Measurements from ENCODE around the gene C1QL3.
A peak's percentile ranks its signal among the peaks of the same experiment; 100 is the strongest.

The C1QL3 gene

GRCh38 chr10:16529853-16530252 is 8.2 kb upstream of the C1QL3 start:
- TF ChIP-seq POLR2A (IDR thresholded peaks at IDR 0.05; ENCODE audit: low read depth, low read length) (no peak), TAF1 (IDR thresholded peaks at IDR 0.05; ENCODE audit: borderline replicate concordance, low read depth, low read length) (no peak), POLR2AphosphoS5 (IDR thresholded peaks at IDR 0.05; ENCODE audit: low read depth, low read length) (no peak)
- FAIRE-seq, result no peak
- DNase-seq (ENCODE audit: insufficient read length), result no peak

DNA sequence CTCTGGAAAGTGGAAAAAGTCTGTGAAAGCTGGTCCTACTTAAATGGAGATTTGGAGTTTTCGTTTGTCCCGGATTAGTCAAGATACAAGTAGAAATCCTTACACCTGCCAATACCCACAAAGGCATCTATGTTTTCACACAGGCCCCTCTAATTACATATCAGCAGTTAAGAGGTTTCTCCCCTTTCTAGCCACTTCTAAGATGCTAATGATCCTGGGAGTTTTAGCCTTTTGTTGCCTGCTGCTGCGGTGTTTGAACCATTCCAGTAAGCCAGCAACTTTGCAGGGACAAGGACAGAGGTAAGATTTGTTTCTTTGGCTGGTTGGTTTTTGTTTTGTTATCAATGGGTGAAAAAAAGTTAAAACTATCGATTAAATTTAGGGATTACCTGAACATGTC is 5.8 kb upstream of the C1QL3 start:
- DNase-seq (ENCODE audit: insufficient read length) (no peak), FAIRE-seq (no peak)

DNA sequence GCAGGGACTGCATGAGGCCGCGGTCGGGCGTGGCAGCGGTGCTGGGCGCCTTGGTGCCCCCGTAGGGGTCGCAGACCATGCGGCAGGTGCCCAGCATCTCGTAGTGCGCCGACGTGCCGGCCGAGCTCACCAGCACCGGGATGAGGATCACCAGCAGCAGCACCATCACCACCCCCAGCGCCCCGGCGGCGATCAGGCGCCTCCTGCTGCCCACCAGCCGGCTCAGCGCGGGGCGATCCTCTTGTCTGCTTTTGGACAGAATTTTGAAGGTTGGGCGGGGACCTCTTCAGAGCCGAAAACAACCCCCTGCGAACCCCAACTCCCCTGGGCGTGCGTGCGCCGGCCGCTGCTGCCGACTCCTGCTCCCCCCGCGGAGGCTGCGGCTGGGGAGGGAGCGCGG is 779 bp downstream of the C1QL3 start:
- DNase-seq (ENCODE audit: insufficient read length) (peak; percentile 46), FAIRE-seq (no peak)
- TF ChIP-seq POLR2A (IDR thresholded peaks at IDR 0.05; ENCODE audit: low read depth, low read length) (no peak), TAF1 (IDR thresholded peaks at IDR 0.05; ENCODE audit: borderline replicate concordance, low read depth, low read length) (no peak), POLR2AphosphoS5 (IDR thresholded peaks at IDR 0.05; ENCODE audit: low read depth, low read length) (no peak)

More for the DNA sequence above, 5.8 kb upstream of the C1QL3 start:
- TF ChIP-seq TAF1 (IDR thresholded peaks at IDR 0.05; ENCODE audit: borderline replicate concordance, low read depth, low read length), result no peak
- no peak for TF ChIP-seq POLR2A (IDR thresholded peaks at IDR 0.05; ENCODE audit: low read depth, low read length)
- TF ChIP-seq POLR2AphosphoS5 (IDR thresholded peaks at IDR 0.05; ENCODE audit: low read depth, low read length), result no peak

- FAIRE-seq, result no peak
- no peak for TF ChIP-seq POLR2A (IDR thresholded peaks at IDR 0.05; ENCODE audit: low read depth, low read length)
- TF ChIP-seq POLR2AphosphoS5 (IDR thresholded peaks at IDR 0.05; ENCODE audit: low read depth, low read length), result no peak
- no peak for TF ChIP-seq TAF1 (IDR thresholded peaks at IDR 0.05; ENCODE audit: borderline replicate concordance, low read depth, low read length)
- peak; percentile 23 for DNase-seq (ENCODE audit: insufficient read length)
Observed at GRCh38 chr10:16519908-16520861, 1.5 kb downstream of the C1QL3 start.

GRCh38 chr10:16519250-16519907 is 2.3 kb downstream of the C1QL3 start:
- FAIRE-seq (peak; percentile 79), DNase-seq (ENCODE audit: insufficient read length) (peak; percentile 20)
- TF ChIP-seq TAF1 (IDR thresholded peaks at IDR 0.05; ENCODE audit: borderline replicate concordance, low read depth, low read length) (no peak), POLR2A (IDR thresholded peaks at IDR 0.05; ENCODE audit: low read depth, low read length) (no peak), POLR2AphosphoS5 (IDR thresholded peaks at IDR 0.05; ENCODE audit: low read depth, low read length) (no peak)

DNA sequence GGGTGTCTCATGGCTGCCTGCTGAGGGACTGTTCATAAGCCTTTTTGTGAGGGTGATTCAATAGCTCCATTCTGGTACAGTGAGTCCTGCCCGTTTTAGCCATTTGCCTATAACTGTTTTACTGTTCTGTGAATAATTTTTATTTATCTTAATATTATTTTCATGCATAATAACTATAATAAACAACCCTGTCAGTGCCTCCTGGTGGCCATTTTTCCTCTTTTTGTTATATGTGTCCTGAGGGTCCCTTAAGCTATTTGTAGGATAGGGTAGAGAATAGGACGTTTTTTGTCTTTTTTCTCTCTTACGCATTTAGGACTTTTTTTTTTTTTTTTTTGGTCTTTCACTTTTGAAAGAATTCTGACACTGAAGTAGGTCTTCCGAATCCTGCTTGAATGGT is 2.9 kb downstream of the C1QL3 start:
- FAIRE-seq (no peak), DNase-seq (ENCODE audit: insufficient read length) (no peak)
- TF ChIP-seq POLR2AphosphoS5 (IDR thresholded peaks at IDR 0.05; ENCODE audit: low read depth, low read length), result no peak
- TF ChIP-seq TAF1 (IDR thresholded peaks at IDR 0.05; ENCODE audit: borderline replicate concordance, low read depth, low read length), result no peak
- TF ChIP-seq POLR2A (IDR thresholded peaks at IDR 0.05; ENCODE audit: low read depth, low read length), result no peak

DNA sequence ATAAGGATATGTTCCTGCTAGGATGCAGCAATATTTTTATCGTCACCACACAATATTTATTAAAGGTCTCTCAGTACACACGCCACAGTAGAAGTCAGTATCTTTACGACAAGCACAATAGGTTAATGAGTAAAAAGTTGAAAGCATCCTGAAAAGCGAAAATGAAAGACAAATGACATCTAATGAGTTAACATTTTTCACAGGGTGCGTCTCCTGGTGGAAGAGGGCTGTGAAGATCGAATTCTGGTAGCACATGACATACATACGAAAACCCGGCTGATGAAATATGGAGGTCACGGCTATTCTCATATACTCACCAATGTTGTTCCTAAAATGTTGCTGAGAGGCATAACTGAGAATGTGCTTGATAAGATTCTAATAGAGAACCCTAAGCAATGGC is 10.8 kb downstream of the C1QL3 start:
- no peak for TF ChIP-seq POLR2A (IDR thresholded peaks at IDR 0.05; ENCODE audit: low read depth, low read length)
- FAIRE-seq, result no peak
- no peak for DNase-seq (ENCODE audit: insufficient read length)

DNA sequence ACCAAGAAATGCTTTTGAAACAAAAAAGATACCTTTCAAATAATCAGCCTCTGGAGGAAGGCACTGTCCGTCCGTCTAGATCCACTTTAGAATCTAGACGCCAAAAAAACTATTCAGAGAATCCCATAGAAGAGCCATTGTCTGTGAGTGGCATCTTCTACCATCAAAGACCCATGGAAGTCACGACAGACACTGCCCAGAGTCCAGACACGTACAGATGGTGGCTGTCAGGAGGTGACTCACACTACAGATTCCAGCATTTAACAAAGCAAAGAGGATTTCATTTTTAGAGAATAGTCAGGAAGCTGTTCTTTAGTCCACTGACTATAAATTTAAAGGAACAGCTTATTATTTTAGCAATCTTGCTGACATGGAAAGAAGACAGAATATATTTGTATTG is 11.7 kb downstream of the C1QL3 start:
- no peak for TF ChIP-seq POLR2AphosphoS5 (IDR thresholded peaks at IDR 0.05; ENCODE audit: low read depth, low read length)
- TF ChIP-seq POLR2A (IDR thresholded peaks at IDR 0.05; ENCODE audit: low read depth, low read length), result no peak
- no peak for TF ChIP-seq TAF1 (IDR thresholded peaks at IDR 0.05; ENCODE audit: borderline replicate concordance, low read depth, low read length)
- DNase-seq (ENCODE audit: insufficient read length), result no peak
- no peak for FAIRE-seq

GRCh38 chr10:16505161-16505560 is 16.5 kb downstream of the C1QL3 start:
- TF ChIP-seq POLR2A (IDR thresholded peaks at IDR 0.05; ENCODE audit: low read depth, low read length), result no peak
- no peak for TF ChIP-seq TAF1 (IDR thresholded peaks at IDR 0.05; ENCODE audit: borderline replicate concordance, low read depth, low read length)
- no peak for TF ChIP-seq POLR2AphosphoS5 (IDR thresholded peaks at IDR 0.05; ENCODE audit: low read depth, low read length)
- no peak for FAIRE-seq
- no peak for DNase-seq (ENCODE audit: insufficient read length)

DNA sequence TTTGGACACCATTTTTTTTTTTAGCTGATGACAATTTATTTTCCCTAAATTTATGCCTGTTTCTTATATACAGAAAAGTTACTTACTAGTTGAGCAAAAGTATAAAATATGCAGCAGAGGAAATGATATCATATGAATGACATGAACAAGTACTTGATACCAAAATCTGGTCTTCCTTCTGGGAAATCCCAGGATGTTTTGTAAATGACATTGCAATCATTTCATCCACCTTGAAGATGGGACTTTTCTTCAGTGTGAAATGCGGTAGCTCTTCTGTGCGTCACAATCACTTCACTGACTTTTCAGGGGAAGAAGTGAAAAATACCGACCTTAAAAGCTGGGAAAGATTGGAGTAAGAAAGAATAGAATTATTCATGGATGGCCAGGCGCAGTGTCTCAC is 23.8 kb downstream of the C1QL3 start:
- TF ChIP-seq TAF1 (IDR thresholded peaks at IDR 0.05; ENCODE audit: borderline replicate concordance, low read depth, low read length) (no peak), POLR2AphosphoS5 (IDR thresholded peaks at IDR 0.05; ENCODE audit: low read depth, low read length) (no peak), POLR2A (IDR thresholded peaks at IDR 0.05; ENCODE audit: low read depth, low read length) (no peak)
- DNase-seq (ENCODE audit: insufficient read length), result no peak
- FAIRE-seq, result no peak

DNA sequence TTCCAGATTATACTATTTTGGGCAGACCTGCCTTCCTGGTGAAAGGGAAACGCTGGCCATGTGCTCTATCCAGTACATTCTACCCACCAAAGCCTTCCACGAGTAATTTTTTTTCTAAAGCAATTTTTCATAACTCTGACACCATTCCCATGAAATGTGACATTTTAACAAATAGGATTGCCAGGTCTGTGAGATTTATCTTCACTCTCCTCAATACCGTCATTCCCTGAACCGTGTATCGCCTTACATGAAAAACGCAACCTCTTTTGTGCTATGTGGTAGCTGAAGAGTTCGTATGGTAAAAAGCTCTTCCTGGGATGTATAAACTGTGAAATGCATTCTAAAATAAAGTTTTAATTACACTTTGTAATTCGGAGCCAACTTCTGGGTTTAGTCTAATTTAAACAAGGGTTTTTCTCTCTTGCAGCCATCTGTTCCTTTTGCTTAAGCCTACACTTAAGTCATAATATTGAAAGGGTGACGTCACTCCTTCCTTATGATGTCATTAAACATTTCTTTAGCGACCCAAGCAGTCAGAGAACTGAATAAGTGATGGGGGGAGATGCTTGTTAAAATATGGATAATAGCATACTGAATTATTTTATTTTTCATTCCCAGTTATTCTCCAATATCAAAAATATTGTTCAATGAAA is 27.7 kb downstream of the C1QL3 start:
- no peak for TF ChIP-seq POLR2A (IDR thresholded peaks at IDR 0.05; ENCODE audit: low read depth, low read length)
- FAIRE-seq (no peak), DNase-seq (ENCODE audit: insufficient read length) (no peak)

Data from GM12892 (cell line).